Glutamatergic neuron (in vitro differentiated cells): ENCODE results near the gene SAMD8. TPM values are rescaled to one million over a fixed set of nuclear protein-coding genes. Genes with fewer than 3 reads are reported as not detected.
"Not testable (repeated sequence)": the region's sequence is repeated elsewhere in the genome, so short reads cannot be mapped to it uniquely, and the experiment has no call there.

Source experiments
- DNase-seq: peaks from one replicate; pipeline ENCODE4 v3.0.0; 2022
- H3K27ac Mint-ChIP-seq: one replicate; pipeline ENCODE4 v1.8.0; 2020; ENCODE audit warnings: mild to moderate bottlenecking, mixed read lengths, inconsistent platforms; ENCODE audit not compliant: unreplicated experiment
- H3K27me3 Mint-ChIP-seq: one replicate; pipeline ENCODE4 v1.8.0; 2020; ENCODE audit warnings: mild to moderate bottlenecking, moderate library complexity, mixed read lengths, inconsistent platforms; ENCODE audit not compliant: unreplicated experiment
- H3K36me3 Mint-ChIP-seq: one replicate; pipeline ENCODE4 v1.8.0; 2020; ENCODE audit warnings: mild to moderate bottlenecking, mixed read lengths, inconsistent platforms; ENCODE audit not compliant: unreplicated experiment
- H3K4me1 Mint-ChIP-seq: one replicate; pipeline ENCODE4 v1.8.0; 2020; ENCODE audit warnings: mild to moderate bottlenecking, low read depth, mixed read lengths, inconsistent platforms; ENCODE audit not compliant: unreplicated experiment
- H3K4me3 Mint-ChIP-seq: one replicate; pipeline ENCODE4 v1.8.0; 2020; ENCODE audit warnings: mild to moderate bottlenecking, mixed read lengths, inconsistent platforms; ENCODE audit not compliant: unreplicated experiment
- H3K9me3 Mint-ChIP-seq: one replicate; pipeline ENCODE4 v1.8.0; 2020; ENCODE audit warnings: mild to moderate bottlenecking, moderate library complexity, mixed read lengths, inconsistent platforms; ENCODE audit not compliant: unreplicated experiment
- CTCF ChIP-seq: fragments of 200-600 bp; sonication (generic); IDR thresholded peaks from one replicate; pipeline ENCODE4 v1.5.0; 2021; ENCODE audit not compliant: partially characterized antibody, unreplicated experiment
- total RNA-seq: library from RNA; stranded (reverse); fragmentation: NEBNext Ultra II Directional; extraction: Animal tissue kit (Norgen Biotek cat#: 25700); gene quantifications from one replicate; pipeline ENCODE4 v1.2.1, GENCODE V29; 2021; ENCODE audit not compliant: unreplicated experiment

SAMD8 gene
- total RNA-seq, 1 donor from 2014 or later, result 32.8 TPM

GRCh38 chr10:75189266-75190096 lies 78.0 kb downstream of the SAMD8 start:
- TF ChIP-seq CTCF, result no peak
- DNase-seq, result no peak
- no peak overlapping the region for H3K27ac Mint-ChIP-seq
- H3K9me3 Mint-ChIP-seq, result peaks cover 2% of the 10 kb centered on the region
- H3K4me1 Mint-ChIP-seq, result peaks cover 3% of the 10 kb centered on the region
- peaks cover 4% of the 10 kb centered on the region for H3K27me3 Mint-ChIP-seq
- no peak overlapping the region for H3K4me3 Mint-ChIP-seq
- no peaks in the 10 kb centered on the region for H3K36me3 Mint-ChIP-seq

- DNase-seq, result no peak
- H3K36me3 Mint-ChIP-seq, result no peaks in the 10 kb centered on the region
- H3K4me1 Mint-ChIP-seq, result peaks cover 3% of the 10 kb centered on the region
- H3K4me3 Mint-ChIP-seq, result no peak overlapping the region
- no peak for TF ChIP-seq CTCF
- H3K27me3 Mint-ChIP-seq, result peaks cover 2% of the 10 kb centered on the region
- H3K27ac Mint-ChIP-seq, result no peak overlapping the region
- no peaks in the 10 kb centered on the region for H3K9me3 Mint-ChIP-seq
These were observed 80.5 kb downstream of the SAMD8 start for GRCh38 chr10:75191821-75192568.

GRCh38 chr10:75194625-75195024 lies 83.2 kb downstream of the SAMD8 start:
- not testable (repeated sequence) for H3K9me3 Mint-ChIP-seq, H3K4me3 Mint-ChIP-seq, H3K27me3 Mint-ChIP-seq, H3K36me3 Mint-ChIP-seq, H3K4me1 Mint-ChIP-seq, H3K27ac Mint-ChIP-seq, DNase-seq

DNA sequence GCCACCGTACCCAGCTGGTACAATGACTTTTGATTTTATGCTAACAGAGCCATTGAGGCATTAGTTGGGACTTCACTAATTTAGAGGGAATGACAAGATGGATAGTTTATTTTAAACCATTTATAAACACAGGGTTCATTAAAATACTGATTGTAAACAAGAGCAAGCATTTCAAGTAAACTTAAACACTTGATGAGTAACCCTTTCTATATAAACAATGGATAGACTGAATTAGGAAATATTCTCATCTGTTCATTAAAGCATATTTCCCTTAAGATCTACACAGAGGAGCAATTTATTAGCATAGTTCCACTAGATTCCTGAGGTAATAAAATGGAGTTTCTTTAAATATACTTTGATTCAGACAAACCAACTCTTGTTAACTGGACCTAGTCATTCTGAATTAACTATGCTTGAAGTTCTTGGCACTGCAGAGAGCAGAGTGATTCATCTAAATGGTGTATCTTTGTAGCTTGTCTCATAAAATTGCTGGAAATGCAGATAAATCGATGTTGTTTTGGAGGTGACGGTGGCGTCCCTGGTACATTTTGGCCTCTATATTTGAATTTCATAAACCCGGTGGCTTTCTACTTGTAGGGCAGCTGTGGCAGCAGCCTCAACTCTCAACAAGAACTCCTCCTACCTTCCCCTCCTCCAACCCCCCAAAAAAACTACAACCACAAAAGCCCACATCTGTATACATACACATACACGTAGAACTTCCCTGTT lies 83.7 kb downstream of the SAMD8 start:
- H3K4me1 Mint-ChIP-seq, result peaks cover 3% of the 10 kb centered on the region
- H3K36me3 Mint-ChIP-seq, result no peaks in the 10 kb centered on the region
- H3K27ac Mint-ChIP-seq, result no peak overlapping the region
- H3K9me3 Mint-ChIP-seq, result no peaks in the 10 kb centered on the region
- no peak for DNase-seq
- H3K4me3 Mint-ChIP-seq, result no peak overlapping the region
- no peak for TF ChIP-seq CTCF
- no peaks in the 10 kb centered on the region for H3K27me3 Mint-ChIP-seq

GRCh38 chr10:75197066-75197465 lies 85.6 kb downstream of the SAMD8 start:
- DNase-seq, result no peak
- Mint-ChIP-seq H3K4me1 (peaks cover 2% of the 10 kb centered on the region), H3K4me3 (no peak overlapping the region), H3K9me3 (no peaks in the 10 kb centered on the region), H3K27me3 (no peaks in the 10 kb centered on the region), H3K36me3 (no peaks in the 10 kb centered on the region), H3K27ac (no peak overlapping the region)
- TF ChIP-seq CTCF, result no peak
